GM23248 (cell line): ENCODE results near the gene LIMK1.

Source experiments
- EZH2 ChIP-seq: fragments of 200-600 bp; sonication (generic); IDR thresholded peaks from 2 replicates; pipeline ENCODE4 v1.6.1; 2018; ENCODE audit warnings: antibody characterized with exemption, mild to moderate bottlenecking; ENCODE audit not compliant: insufficient read depth, poor library complexity, severe bottlenecking
- EZH2phosphoT487 ChIP-seq: fragments of 200-600 bp; sonication (generic); IDR thresholded peaks from 2 replicates; pipeline ENCODE4 v1.6.1; 2018; ENCODE audit warnings: antibody characterized with exemption, moderate library complexity, mild to moderate bottlenecking, low read depth; ENCODE audit not compliant: insufficient read depth

DNA sequence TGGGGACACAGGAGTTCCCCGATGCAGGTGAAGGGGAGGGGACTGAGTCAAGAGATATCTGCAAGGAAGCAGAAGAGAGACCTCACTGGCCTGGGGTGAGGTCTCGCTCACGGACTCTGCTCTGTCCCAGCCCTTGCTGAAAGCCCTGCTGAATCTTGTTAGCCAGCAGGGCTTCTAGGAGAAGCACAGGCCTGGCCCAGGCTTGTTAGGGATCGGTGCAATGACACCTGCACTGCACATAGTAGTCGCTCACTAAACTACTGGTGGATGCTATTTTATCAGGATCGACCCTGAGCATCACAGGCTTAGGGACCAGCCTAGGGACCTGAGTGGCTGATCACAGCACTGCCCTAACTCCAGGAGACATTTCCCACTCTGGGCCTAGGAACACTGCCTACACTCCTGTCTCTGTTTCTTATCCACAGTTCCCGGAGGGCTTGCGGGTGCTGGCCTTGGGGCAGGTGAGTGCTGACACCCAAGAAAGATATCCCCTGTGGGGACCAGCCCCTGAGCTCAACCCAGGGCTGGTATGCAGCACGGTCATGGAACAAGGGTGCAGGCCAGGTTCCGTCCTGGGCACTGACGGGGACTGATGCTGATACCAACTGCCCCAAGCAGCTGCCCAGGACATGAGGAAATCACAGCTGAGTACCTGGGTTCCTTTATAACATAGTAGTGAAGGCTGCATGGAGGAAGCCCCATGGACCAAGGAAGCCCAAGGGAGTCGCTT lies 42.6 kb upstream of the LIMK1 start:
- TF ChIP-seq EZH2 (no peak), EZH2phosphoT487 (no peak)
